KBM-7 (cell line): ENCODE data around the gene SETD4.
A peak's percentile ranks its signal among the peaks of the same experiment; 100 is the strongest.
"Not testable (repeated sequence)": the region's sequence is repeated elsewhere in the genome, so short reads cannot be mapped to it uniquely, and the experiment has no call there.

Experiments used
- DNase-seq: peaks from one replicate; pipeline ENCODE4 v3.0.0-alpha.2; 2015
- in situ Hi-C: fragments of 300-500 bp; cut with MboI; formaldehyde crosslinking; loops from 2 replicates; pipeline ENCODE4 v1.14.3; 2020; ENCODE audit warnings: low sequenced_read_pairs, low pct_unique_long_range_greater_than_20kb, mixed read lengths

Gene SETD4

DNA sequence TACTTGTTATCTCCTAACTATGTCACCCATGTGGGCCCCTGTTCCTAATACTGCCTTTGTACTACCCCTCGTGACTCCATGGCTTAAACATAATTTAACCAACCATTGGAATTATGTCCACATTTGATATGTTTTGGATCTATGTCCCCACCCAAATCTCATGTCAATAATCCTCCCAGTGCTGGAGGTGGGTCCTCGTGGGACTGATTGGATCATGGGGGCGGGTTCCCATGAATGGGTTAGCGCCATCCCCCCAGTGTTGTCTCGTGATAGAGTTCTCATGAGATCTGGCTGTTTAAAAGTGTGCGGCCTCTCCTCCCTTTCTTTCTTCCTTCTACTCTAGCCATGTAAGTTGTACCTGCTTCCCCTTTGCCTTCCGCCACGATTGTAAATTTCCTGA is 19.3 kb upstream of the SETD4 start:
- DNase-seq, result peak; percentile 40
- in situ Hi-C loops, result no loop called here

DNA sequence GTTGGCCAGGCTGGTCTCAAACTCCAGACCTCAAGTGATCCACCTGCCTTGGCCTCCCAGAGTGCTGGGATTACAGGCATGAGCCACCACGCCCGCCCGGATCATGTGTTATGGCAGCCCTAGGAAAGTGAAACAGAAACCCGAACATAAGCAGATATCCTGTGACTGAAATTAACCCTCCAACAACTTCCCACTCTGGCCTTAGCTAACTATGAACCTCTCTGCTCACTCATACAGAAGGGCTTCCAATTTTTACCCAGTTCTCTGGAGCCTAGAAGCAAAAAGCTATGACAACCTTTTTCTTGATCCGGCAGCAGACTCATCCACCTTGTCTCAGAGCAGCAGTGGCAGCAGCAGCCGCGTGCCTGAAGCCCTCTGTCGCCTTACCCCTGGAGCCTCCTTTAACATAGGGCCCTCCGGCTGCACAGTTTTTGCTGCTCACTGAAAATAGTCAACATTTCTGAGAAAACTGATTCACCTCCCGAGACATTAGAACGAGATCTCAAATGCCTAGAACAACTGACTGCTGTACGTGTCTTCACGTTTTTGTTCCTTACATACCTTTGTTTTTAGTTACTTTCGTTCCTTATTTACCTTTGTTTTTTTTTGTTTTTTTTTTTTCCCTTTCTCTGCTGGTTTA is 18.8 kb upstream of the SETD4 start:
- peak; percentile 76 for DNase-seq
- in situ Hi-C loops, result no loop called here

DNA sequence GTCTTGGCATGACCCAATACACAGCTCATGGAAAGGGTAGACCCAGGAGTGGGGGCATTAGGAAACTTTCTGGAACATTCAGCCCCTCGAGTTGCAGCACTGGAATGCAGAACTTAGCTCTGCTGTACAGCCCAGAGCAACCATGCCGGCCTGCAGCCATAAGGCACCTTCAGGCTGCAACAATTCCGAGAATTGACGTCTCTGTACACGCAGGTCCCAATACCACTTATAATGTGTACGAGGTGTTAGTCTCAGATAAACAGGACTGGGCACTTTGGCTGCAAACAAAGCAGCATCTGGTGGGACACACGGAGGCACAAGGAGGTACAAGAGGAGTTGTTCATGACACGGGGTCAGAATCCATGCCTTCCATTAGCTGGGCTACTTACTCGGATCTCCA is 17.4 kb upstream of the SETD4 start:
- in situ Hi-C loops, result no loop called here
- no peak for DNase-seq

DNA sequence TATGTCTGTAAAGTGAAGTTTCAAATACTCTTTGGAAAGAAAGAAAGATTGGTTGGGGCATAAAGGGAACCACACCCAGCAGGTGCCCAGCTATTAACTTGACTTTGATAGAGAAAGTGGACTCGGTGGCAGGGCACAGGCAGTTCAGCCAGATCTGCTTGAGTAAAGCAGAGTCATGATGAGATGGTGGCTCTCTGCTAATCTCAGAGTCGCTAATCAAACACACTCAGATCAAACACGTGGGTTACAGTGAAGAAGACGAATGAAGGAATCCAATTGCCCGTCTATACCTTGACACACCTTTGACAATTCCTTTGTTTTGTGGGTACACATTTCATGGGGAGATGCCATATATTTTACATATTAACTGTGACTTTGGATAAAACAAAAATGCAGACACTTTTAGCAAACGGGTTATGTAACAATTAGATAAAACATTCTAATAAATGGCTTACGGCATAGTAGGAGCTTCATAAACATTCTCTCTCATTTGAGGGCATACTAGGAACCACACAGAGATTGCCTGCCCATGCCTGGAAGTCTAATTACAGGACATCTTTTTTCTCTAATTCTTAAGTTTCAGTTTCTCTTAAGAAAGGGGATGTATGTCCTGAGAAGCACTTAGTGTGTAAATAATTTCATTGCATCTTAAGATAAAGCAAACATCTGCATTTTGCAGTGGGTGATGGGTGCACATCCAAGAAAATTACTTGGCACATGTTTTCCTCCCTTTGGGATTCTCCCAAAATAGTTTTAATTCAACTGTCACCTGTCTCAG is 16.7 kb upstream of the SETD4 start:
- in situ Hi-C loops, result no loop called here
- no peak for DNase-seq

DNA sequence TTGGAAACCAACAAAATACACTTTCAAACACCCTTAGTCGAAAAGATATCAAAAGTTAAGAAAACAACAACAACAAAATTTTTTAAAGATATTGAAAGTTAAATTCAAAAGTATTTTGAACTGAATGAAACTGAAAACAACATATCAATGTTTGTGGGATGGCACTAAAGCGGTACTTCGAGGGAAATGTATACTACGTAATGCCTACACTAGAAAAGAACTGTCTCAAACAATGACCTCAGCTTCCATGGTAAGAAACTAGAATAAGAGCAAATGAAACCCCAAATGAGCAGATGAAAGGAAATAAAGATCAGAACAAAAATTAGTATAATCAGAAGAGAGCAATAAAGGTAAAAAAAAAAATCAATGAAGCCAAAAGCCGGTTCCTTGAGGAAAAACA is 15.6 kb upstream of the SETD4 start:
- no peak for DNase-seq
- in situ Hi-C loops, result no loop called here

DNA sequence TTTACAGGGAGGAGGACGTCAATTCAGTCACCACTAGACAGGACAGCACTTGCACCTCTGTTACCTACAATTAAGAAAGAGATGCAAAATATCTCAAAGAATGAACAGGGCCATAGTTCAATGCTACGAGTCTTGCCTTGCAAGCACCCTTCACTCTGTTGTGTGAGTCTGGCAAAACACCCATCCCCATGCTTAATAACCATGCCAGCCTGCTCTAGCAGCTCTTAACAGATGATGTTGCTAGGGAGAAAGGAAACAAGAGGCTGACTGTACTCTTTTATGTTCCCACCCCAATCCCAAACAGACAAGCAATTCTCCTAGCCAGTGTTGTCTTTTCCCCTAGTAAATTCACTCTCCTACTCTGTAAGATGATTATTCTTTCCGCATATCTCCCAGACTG is 14.8 kb upstream of the SETD4 start:
- DNase-seq, result no peak
- in situ Hi-C loops, result no loop called here

DNA sequence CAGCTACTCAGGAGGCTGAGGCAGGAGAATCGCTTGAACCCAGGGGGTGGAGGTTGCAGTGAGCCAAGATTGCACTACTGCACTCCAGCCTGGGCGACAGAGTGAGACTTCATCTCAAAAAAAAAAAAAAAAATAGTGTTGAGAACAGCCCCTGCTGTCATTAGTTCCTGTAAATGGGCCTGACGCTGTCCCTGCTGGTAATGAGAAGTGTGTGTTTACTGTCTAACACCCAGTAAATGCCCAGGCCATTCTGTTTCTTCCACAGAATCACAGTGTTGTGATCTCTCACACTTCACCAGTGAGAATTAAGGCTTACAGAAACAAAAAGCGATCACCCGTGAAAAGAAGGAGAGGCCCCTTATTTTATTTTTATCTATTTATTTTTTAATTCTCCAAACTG is 13.6 kb upstream of the SETD4 start:
- in situ Hi-C loops, DNase-seq: not testable (repeated sequence)

DNA sequence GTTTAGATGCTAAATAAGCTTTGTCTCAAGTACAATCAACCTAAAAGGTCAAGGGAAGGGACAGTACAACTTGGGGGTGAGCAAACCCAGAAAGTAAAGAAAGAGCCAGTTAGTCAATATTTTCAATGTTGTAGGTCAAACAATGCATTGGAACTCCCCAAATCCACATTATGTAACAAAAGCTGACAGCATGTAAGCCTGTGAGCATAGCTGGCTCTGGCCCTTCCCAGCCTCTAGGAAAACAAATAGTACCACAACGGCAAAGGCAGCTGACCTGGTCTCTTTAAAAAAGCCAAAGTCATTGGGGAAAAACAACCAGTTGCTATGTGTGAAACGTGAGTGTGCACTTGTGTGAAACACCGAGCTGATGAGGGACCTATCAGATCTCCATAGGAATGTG is 12.9 kb upstream of the SETD4 start:
- no peak for DNase-seq
- in situ Hi-C loops, result no loop called here

DNA sequence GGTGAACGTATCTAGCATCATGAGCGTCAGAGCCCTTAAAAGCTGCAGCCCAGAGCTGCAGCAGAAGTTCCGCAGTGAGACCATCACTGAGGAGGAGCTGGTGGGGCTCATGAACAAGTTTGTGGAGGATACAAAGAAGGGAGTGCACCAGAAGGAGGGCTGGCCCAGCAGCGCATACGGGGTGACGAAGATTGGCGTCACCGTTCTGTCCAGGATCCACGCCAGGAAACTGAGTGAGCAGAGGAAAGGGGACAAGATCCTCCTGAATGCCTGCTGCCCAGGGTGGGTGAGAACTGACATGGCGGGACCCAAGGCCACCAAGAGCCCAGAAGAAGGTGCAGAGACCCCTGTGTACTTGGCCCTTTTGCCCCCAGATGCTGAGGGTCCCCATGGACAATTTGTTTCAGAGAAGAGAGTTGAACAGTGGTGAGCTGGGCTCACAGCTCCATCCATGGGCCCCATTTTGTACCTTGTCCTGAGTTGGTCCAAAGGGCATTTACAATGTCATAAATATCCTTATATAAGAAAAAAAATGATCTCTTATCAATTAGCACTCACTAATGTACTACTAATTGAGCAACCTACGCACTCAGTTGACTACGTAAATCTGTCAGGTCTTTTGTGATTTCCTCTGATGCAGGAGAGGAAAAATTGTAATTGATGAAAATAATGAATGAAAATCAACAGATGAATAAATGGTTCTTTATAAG is 12.3 kb upstream of the SETD4 start:
- in situ Hi-C loops, result no loop called here
- DNase-seq, result no peak

DNA sequence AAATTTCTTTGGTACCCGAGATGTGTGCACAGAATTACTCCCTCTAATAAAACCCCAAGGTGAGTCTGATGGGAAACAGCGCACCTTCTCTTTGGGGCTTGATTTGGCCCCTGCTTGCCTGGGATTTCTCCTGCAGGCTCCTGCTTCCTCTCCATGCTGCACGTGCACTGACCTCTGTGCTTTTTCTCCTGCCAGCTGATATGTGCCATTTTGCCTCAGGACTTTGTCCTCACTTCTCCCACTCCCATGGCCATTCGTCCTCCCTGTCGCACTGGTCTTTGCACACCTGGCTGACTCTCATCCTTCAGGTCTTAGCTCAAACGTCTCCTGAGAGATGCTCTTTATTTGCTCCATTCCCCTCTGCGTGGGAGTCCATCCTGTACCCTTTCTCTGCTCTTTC is 10.7 kb upstream of the SETD4 start:
- DNase-seq, result no peak
- in situ Hi-C loops, result no loop called here

DNA sequence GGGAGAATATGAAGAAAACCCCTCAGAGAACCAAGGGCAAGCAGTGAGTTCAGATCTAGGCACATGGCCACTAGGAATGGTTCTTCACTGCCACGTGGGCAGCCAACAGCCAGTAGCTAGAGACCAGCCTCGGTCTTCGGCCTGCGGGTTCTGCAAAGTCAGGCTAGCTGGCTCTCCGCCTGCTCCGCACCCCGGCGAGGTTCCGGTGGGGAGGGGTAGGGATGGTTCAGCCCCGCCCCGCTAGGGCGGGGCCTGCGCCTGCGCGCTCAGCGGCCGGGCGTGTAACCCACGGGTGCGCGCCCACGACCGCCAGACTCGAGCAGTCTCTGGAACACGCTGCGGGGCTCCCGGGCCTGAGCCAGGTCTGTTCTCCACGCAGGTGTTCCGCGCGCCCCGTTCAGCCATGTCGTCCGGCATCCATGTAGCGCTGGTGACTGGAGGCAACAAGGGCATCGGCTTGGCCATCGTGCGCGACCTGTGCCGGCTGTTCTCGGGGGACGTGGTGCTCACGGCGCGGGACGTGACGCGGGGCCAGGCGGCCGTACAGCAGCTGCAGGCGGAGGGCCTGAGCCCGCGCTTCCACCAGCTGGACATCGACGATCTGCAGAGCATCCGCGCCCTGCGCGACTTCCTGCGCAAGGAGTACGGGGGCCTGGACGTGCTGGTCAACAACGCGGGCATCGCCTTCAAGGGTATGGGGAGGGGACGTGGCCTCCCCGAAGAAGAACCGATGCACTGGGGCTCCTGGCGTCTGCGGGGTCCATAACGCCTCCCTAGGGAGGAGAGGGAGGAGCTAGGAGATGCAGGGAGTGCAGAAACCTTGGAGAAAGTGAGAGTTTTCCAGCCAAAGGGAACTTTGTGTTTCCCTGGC is 9.6 kb upstream of the SETD4 start, which contains the start of gene CBR1:
CBR1 (plus strand) TSS at position 312 of the 871 bp plus-strand sequence; CDS start at position 404, 92 bp downstream.
- in situ Hi-C loops, result no loop called here
- DNase-seq, result peak; percentile 94

DNA sequence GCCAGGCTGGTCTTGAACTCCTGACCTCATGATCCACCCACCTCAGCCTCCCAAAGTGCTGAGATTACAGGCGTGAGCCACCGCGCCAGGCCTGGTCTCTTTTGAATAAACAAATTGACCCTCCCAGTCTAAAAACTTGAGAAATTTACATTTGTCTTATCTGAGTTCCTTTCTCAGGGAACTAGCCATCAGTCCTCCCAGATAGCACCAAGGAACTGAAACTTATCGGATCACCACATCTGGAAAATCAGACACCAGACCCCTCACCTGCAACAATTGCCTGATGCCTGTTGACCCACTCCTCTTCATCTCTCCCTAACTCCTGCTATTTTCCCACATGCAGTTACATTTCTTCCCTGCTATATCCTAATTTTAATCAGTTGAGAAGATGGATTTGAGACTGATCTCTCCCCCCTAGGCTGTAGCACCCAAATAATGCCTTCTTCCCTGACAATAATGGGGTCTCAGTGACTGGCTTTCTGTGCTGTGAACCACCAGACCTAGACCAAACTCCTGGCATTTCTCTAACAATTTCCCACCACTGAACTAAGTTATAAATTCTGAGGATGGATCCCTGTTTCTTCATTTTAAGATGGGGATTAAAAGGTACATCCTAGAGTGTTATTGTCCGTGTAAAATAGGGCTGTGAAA is 8.5 kb upstream of the SETD4 start:
- in situ Hi-C loops, result no loop called here
- DNase-seq, result no peak

DNA sequence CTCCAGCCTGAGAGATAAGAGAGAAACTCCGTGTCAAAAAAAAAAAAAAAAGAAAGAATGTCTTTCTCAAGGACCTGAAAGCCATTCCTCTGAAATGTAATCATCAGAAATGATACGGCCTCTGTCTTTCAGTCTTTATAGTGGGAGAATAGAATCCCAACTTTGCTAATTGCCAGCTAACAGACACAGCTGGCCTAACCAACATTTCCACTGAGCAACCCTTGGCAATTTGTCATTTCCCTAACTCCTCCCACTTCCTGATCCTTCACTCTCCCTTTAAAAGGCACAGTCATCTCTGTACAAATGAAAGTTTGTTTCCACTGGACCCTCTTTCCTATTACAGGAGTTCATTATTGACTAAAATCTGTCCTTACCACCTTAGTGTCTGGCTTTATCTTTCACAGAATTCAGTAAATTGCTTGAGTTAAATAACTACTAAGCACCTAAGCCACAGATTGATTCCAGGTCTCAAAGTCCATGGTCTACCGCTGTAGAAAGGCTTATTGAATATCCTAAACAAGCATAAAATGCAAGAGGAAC is 5.2 kb upstream of the SETD4 start:
- peak; percentile 71 for DNase-seq
- in situ Hi-C loops, result no loop called here

DNA sequence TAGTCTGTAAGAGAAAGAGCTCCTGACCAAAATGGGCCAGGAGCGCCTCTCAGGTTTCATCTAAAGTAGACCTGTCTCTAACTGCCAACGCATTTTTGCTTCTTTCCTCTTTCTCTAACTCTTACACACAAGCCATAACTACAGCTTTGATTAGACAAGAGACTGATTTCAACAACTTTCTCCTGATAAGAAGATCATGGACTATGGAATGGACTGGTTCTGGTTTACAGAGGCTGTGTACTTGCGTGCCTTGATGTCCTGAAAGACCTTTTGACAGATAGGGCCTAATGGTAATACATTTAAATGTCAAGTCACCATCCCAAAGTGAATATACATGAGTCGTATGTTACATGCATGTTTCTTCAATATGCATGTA is 3.7 kb upstream of the SETD4 start:
- DNase-seq, result no peak
- in situ Hi-C loops, result no loop called here

DNA sequence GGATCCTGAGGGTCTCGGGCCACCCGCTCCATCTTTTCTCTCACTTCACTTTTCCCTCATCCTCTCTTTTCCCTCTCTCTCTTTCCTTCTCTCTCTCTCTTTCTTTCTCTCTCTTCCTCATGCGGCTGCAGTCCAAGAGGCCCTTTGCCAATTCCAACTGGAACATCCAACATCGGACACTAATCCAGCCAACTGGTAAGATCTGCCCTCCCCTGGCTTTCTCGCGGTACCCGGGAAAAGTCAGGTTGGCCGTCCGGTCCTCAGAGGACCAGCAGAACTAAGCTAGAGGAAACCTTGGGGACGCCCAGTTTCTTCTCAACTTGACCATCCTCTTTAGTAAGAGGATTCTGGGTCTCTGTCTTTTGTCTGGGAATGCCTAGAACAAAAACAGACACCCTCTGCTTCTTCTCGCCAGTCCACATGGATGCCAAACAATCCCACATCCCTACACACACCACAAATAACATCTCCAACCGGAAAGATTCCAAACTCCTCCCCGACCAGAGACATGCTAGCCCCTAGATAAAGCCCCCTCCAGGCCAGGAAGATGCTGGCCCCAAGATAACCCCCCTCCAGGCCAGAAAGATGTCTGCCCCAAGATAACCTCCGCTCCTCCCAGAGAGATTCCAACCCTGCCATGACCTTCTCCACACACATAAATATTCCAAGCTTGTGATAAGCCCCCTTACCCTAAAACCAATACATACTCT is 3.2 kb upstream of the SETD4 start:
- DNase-seq, result no peak

DNA sequence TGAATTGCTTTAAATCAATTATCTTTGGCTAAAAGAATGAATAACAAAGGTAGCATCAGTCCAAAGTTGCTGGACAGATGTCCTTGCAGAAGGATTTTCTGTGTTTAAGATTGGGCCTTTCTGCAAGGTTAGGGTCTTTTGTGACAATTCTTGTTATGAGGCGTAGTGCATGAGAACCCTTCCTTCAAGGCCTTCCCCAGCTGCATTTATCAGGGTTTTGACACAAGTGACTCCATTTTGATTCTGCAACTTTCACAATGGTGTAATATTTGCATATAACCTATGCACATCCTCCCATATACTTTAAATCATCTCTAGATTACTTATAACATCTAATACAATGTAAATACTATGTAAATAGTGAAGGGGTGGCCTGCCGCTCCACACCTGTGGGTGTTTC is 1.1 kb upstream of the SETD4 start:
- no peak for DNase-seq
- in situ Hi-C loops, result no loop called here

More for the DNA sequence above, 3.2 kb upstream of the SETD4 start:
- in situ Hi-C loops, result no loop called here

DNA sequence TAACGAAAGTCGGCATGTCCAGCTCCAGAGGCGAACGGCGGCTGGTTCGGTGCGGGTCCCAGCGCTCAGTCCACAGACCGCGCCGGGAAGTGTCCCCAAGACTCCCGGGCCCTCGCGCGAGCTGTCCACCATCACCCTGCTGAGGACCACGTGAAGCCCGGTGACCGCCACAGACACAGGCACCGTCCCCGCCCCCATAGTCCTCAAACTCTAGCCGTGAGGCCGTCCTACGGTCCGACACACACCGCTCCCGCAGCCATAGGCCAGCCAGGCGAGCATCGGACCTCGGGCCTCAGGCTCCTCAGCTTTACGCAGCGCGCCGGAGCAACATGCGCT is 535 bp downstream of the SETD4 start:
- in situ Hi-C loops, result no loop called here
- no peak for DNase-seq

DNA sequence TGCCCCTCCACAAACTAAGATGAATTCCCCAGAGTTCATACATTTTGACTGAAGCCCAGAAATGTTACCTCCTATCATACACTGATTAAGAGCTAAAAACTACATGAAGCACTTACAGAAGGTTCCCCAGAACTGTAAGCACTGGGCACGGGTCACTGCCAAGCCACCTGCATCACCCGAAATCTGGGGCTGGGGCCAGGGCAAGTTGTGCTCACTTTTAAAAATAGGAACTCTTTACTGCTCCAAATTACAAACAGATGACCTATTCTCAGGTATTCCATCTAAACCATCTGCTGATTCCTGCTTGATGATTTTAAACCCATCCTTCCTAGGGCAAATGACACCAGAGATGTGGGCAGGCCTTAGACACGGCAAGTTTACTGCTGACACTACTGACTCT is 4.8 kb downstream of the SETD4 start:
- no peak for DNase-seq
- in situ Hi-C loops, result no loop called here
